GM10847 (cell line): Measurements from ENCODE around the gene QSOX2.

ENCODE experiments used
- POLR2A ChIP-seq: IDR thresholded peaks from 2 replicates; pipeline ENCODE4 v1.6.1; 2011; ENCODE audit not compliant: insufficient read length; ENCODE audit errors: extremely low read depth

QSOX2 gene

DNA sequence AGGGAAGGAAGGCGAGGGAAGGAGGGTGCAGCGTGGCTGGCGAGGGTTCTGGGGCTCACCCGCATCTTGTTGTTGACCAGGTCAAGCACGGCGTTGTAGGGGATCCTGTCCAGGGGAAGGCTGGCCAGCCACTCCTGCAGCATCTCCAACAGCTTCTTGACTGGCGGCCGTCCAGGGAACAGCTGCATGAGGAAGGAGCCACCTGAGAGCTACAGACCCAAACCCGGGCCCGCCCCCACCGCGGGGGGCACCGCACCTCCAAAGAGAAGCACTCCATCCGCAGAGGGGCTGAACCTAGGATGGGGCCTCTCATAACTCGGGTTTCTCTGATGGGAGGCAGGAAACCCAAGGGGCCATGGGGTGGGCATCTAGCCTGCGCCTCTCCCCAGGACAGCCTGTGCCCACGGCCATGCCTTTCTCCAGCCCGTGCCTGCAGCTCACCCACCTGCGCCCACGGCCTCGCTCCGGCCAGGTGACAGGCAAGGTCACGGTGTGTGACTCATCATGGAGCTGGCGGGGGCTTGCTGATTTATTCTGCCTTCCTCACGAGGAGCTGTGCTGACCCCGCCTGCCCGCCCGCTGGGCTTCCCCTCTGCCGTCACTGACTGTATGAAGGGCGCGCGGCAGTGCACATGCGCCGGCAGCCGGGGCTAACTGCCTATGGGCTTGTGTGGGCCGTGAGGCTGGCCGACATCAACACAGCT lies 28.9 kb downstream of the QSOX2 start:
- no peak for TF ChIP-seq POLR2A

DNA sequence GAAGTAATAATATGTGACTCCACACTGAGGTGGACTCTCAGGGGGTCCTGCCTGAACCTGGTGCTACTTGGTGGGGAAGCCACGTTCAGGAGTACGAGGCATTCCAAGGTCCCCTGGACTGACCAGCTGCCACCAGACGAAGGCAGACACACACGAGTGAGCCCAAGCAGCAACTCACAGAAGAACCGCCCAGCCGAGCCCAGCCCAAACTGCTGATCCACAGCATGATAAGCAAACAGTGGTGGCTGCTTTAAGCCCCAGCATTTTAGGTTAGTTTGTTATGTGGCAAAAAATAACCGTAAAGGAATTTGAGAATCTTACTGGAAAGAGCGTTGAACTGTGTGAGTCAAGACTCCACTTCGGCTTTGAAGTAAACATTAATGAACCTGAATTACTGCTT lies 31.9 kb downstream of the QSOX2 start:
- TF ChIP-seq POLR2A, result no peak

DNA sequence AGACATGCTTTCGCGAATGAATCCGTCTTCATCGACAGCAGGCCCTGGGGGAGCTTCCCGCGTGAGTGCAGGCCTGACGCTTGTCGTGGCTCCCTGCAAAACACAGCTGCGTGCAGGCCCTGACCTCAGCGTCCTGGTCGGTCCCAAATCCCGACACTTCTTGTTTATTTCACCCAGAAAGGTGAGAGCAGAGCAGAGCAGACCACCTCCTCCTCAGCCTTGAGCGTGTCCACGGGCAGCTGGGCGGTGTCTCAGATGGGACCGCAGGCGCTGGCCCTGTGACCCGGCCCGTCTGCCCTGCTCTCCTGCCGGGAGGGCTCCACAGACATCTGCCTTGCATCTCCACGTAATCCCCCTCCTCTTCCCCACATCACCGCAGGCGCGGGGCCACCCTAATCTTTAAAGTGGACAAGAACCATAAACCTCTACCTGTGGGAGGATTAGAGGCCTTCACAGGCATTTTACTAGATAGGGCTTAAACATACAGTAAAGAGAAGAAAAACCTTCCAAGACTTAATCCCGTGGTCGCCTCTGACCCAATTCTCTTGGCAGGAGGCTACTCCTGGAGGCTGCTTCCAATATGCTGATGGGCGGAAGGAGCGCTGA lies 33.2 kb downstream of the QSOX2 start:
- no peak for TF ChIP-seq POLR2A

DNA sequence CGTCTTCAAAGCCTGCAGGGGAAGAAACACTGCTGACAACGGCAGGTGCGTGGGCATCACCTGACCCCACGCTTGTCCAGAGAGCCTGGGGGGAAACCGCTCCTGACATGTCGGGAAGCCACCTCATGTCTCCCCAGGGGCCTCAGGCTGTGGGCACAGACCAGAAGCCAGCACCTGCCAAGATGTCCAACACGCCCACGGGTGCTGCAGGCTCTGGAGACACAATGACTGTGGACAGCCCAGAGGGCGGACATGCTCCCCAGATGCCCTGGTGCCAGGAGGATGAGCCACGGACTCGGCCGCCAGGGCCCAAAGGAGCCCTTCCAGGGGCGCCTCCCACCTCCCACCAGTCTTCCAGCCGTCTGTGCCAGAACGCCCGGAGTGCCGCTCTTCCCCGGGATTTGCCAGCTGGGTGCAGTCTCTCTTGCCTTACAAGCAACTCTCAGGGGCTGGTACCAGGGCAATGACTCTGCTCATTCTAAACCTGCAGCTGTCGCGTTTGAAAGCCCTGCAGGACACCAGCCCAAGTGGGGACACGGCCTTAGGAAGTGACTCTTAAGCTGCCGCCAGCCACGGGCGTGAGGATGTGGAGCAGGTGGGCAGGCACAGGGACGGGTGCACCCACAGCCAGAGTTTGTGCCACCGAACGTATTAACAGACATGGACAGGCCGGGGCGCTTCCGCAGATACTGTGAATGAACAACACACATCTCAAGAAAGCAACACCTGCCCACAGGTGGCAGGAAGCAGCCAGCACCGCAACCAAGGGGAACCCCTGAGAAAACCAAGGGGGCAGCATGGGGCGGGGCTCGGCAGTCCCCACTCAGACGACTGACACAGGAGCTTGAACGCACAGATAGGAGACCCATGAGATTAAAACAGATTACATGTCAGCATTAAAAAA lies 33.9 kb downstream of the QSOX2 start:
- TF ChIP-seq POLR2A, result no peak

DNA sequence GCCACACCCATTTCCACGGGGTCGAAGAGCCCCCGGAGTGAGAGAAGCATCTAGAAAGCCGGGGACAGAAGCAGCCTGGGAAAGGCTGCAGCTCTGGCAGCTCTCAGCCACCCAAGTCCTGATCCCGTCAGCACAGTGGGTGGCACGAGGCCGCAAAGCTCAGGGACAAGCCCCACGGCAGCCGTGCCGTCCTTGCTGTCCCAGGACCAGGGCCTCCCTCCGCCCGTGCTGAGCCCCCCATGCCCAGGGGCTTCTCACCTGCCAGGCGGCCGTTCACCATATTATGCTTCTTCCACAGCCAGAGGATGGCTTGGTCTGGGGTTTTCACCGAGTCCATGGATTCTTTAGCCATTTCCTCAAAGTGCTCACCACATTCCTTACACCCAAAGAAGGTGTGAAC lies 34.6 kb downstream of the QSOX2 start:
- TF ChIP-seq POLR2A, result no peak

GRCh38 chr9:136210276-136210675 lies 35.3 kb downstream of the QSOX2 start:
- no peak for TF ChIP-seq POLR2A

- TF ChIP-seq POLR2A, result no peak
Observed at GRCh38 chr9:136209786-136210185, 35.8 kb downstream of the QSOX2 start.

DNA sequence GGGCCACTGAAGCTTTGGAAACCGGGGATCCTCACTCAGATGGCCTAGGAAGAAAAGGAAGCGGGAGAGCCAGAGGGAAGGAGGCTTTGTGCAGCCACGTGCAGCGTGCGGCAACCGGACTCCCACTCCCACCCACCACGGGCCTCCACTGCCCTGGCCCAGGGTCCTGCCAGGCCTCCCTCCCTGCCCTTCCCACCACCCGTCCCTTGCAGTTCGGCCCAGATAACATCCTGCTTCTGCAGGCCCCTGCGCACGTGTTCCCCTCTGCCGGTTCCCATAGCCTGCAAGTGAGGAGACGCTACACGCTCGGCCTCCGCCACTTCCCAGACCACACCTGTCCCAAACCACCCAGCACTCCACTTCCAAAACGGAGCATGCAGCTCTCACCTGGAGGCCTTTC lies 36.4 kb downstream of the QSOX2 start:
- TF ChIP-seq POLR2A, result no peak

- TF ChIP-seq POLR2A, result no peak
Observed at GRCh38 chr9:136208675-136209074, 36.9 kb downstream of the QSOX2 start.

DNA sequence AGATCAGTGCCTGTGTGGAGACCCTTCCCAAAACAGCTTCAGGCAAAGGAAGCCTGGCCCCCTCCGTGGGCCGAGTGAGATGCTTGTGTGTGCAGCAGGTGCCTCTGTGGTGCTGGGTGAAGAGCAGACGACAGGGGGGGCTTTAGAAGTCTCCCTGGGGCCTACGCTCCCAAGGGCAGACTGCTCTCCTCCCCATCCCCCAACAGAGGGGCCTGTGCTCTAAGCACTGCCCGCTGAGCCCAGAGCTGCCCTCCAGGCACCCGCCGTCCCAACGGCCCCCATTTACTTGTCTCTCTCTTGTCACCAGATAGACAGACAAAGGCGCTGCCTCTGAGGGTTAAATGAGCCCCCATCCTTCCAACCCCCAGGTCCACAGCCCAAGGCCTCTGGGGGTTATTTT lies 38.0 kb downstream of the QSOX2 start:
- no peak for TF ChIP-seq POLR2A

DNA sequence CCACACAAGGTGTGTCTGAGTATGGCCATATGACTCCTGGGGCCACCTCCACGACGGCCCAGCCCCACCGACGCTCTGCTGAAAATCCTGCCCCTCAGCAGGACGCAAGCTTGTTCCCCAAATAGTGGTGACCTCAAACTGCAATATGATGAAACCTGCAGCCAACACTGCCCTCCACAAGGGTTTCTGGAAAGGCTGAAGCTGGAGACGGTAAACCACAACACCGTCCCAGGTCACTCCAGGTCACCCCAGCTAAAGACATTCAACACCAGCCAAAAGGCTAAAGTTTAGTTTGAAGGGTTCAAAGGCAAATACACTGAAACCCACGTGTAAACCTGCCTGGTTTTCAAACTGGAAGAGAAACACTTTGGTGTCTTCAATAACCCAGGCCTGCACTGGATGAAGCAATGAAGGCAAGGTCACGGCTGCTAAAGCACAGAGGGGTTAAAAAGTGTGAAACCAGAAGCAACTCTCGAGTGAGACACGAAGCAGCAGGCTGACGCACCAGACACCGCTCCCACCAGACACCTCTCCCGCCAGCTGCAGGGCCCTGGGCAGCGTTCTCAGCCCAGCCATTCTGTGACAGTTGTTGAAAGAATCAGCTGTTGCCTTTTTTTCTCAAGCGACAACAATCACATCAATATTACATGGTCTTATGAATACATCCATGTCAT lies 38.9 kb downstream of the QSOX2 start:
- TF ChIP-seq POLR2A, result no peak

GRCh38 chr9:136205707-136205992 lies 40.0 kb downstream of the QSOX2 start:
- TF ChIP-seq POLR2A, result no peak

- no peak for TF ChIP-seq POLR2A
Observed at GRCh38 chr9:136204838-136205706, 40.5 kb downstream of the QSOX2 start, which contains the start of gene LHX3. Gene LHX3, minus strand, starts transcription at chr9:136205128. Its CDS starts 116 bp downstream, at chr9:136205012.

GRCh38 chr9:136204145-136204805 lies 41.3 kb downstream of the QSOX2 start:
- TF ChIP-seq POLR2A, result no peak
